ENCODE data around the gene ESYT2.

ESYT2 gene

GRCh38 chr7:158779061-158780000, 50.0 kb downstream of the ESYT2 start:
- Histone ChIP-seq H3K4me1 (ENCODE audit: control insufficient read depth, insufficient read depth, low read length, unreplicated experiment) (no peaks in the 10 kb centered on the region), H3K27me3 (ENCODE audit: insufficient read depth, low read length) (no peaks in the 10 kb centered on the region), H3K36me3 (ENCODE audit: insufficient read depth, low read length) (peaks cover 48% of the 10 kb centered on the region), H3K4me3 (ENCODE audit: low read depth, low read length) (no peak overlapping the region), H3K79me2 (ENCODE audit: control insufficient read depth, insufficient read depth, low read length, unreplicated experiment) (peaks cover 4% of the 10 kb centered on the region), H3K27ac (ENCODE audit: low read depth, low read length) (no peak overlapping the region), H2AFZ (ENCODE audit: low read length, unreplicated experiment) (no peak overlapping the region)

GRCh38 chr7:158778471-158778870, 50.8 kb downstream of the ESYT2 start:
- Histone ChIP-seq H3K27me3 (ENCODE audit: insufficient read depth, low read length) (no peaks in the 10 kb centered on the region), H3K79me2 (ENCODE audit: control insufficient read depth, insufficient read depth, low read length, unreplicated experiment) (peaks cover 4% of the 10 kb centered on the region), H3K4me1 (ENCODE audit: control insufficient read depth, insufficient read depth, low read length, unreplicated experiment) (no peaks in the 10 kb centered on the region), H3K36me3 (ENCODE audit: insufficient read depth, low read length) (peaks cover 52% of the 10 kb centered on the region), H3K4me3 (ENCODE audit: low read depth, low read length) (no peak overlapping the region), H2AFZ (ENCODE audit: low read length, unreplicated experiment) (no peak overlapping the region), H3K27ac (ENCODE audit: low read depth, low read length) (no peak overlapping the region)

GRCh38 chr7:158777793-158778192, 51.5 kb downstream of the ESYT2 start:
- peaks cover 4% of the 10 kb centered on the region for H3K79me2 ChIP-seq (ENCODE audit: control insufficient read depth, insufficient read depth, low read length, unreplicated experiment)
- H2AFZ ChIP-seq (ENCODE audit: low read length, unreplicated experiment): no peak overlapping the region
- H3K27ac ChIP-seq (ENCODE audit: low read depth, low read length): no peak overlapping the region
- H3K4me1 ChIP-seq (ENCODE audit: control insufficient read depth, insufficient read depth, low read length, unreplicated experiment): no peaks in the 10 kb centered on the region
- no peaks in the 10 kb centered on the region for H3K27me3 ChIP-seq (ENCODE audit: insufficient read depth, low read length)
- peaks cover 53% of the 10 kb centered on the region for H3K36me3 ChIP-seq (ENCODE audit: insufficient read depth, low read length)
- no peak overlapping the region for H3K4me3 ChIP-seq (ENCODE audit: low read depth, low read length)

- Histone ChIP-seq H3K4me1 (ENCODE audit: control insufficient read depth, insufficient read depth, low read length, unreplicated experiment) (no peaks in the 10 kb centered on the region), H3K27ac (ENCODE audit: low read depth, low read length) (no peak overlapping the region), H3K36me3 (ENCODE audit: insufficient read depth, low read length) (peaks cover 40% of the 10 kb centered on the region), H2AFZ (ENCODE audit: low read length, unreplicated experiment) (no peak overlapping the region), H3K4me3 (ENCODE audit: low read depth, low read length) (no peak overlapping the region), H3K27me3 (ENCODE audit: insufficient read depth, low read length) (no peaks in the 10 kb centered on the region), H3K79me2 (ENCODE audit: control insufficient read depth, insufficient read depth, low read length, unreplicated experiment) (peaks cover 4% of the 10 kb centered on the region)
Measured at GRCh38 chr7:158776474-158776873, 52.8 kb downstream of the ESYT2 start.

GRCh38 chr7:158774952-158775351, 54.4 kb downstream of the ESYT2 start:
- no peak overlapping the region for H3K4me3 ChIP-seq (ENCODE audit: low read depth, low read length)
- H3K27ac ChIP-seq (ENCODE audit: low read depth, low read length): no peak overlapping the region
- H2AFZ ChIP-seq (ENCODE audit: low read length, unreplicated experiment): no peak overlapping the region
- H3K4me1 ChIP-seq (ENCODE audit: control insufficient read depth, insufficient read depth, low read length, unreplicated experiment): no peaks in the 10 kb centered on the region
- peaks cover 4% of the 10 kb centered on the region for H3K79me2 ChIP-seq (ENCODE audit: control insufficient read depth, insufficient read depth, low read length, unreplicated experiment)
- no peaks in the 10 kb centered on the region for H3K27me3 ChIP-seq (ENCODE audit: insufficient read depth, low read length)
- H3K36me3 ChIP-seq (ENCODE audit: insufficient read depth, low read length): peaks cover 25% of the 10 kb centered on the region

- Histone ChIP-seq H3K27me3 (ENCODE audit: insufficient read depth, low read length) (no peaks in the 10 kb centered on the region), H3K79me2 (ENCODE audit: control insufficient read depth, insufficient read depth, low read length, unreplicated experiment) (no peaks in the 10 kb centered on the region), H3K36me3 (ENCODE audit: insufficient read depth, low read length) (peaks cover 18% of the 10 kb centered on the region), H2AFZ (ENCODE audit: low read length, unreplicated experiment) (no peak overlapping the region), H3K27ac (ENCODE audit: low read depth, low read length) (no peak overlapping the region), H3K4me1 (ENCODE audit: control insufficient read depth, insufficient read depth, low read length, unreplicated experiment) (no peaks in the 10 kb centered on the region), H3K4me3 (ENCODE audit: low read depth, low read length) (no peak overlapping the region)
Measured at GRCh38 chr7:158772916-158773315, 56.4 kb downstream of the ESYT2 start.

- Histone ChIP-seq H3K36me3 (ENCODE audit: insufficient read depth, low read length) (peaks cover 29% of the 10 kb centered on the region), H3K27me3 (ENCODE audit: insufficient read depth, low read length) (no peaks in the 10 kb centered on the region), H3K4me3 (ENCODE audit: low read depth, low read length) (no peak overlapping the region), H3K4me1 (ENCODE audit: control insufficient read depth, insufficient read depth, low read length, unreplicated experiment) (no peaks in the 10 kb centered on the region), H3K27ac (ENCODE audit: low read depth, low read length) (no peak overlapping the region), H2AFZ (ENCODE audit: low read length, unreplicated experiment) (no peak overlapping the region), H3K79me2 (ENCODE audit: control insufficient read depth, insufficient read depth, low read length, unreplicated experiment) (no peaks in the 10 kb centered on the region)
Measured at GRCh38 chr7:158771213-158771834, 58.0 kb downstream of the ESYT2 start.

- Histone ChIP-seq H3K27me3 (ENCODE audit: insufficient read depth, low read length) (no peaks in the 10 kb centered on the region), H3K79me2 (ENCODE audit: control insufficient read depth, insufficient read depth, low read length, unreplicated experiment) (no peaks in the 10 kb centered on the region), H2AFZ (ENCODE audit: low read length, unreplicated experiment) (no peak overlapping the region), H3K4me3 (ENCODE audit: low read depth, low read length) (no peak overlapping the region), H3K27ac (ENCODE audit: low read depth, low read length) (no peak overlapping the region), H3K36me3 (ENCODE audit: insufficient read depth, low read length) (0 out of 2 replicates have a peak, but pooled peaks cover 22% of the 10 kb centered on the region), H3K4me1 (ENCODE audit: control insufficient read depth, insufficient read depth, low read length, unreplicated experiment) (no peaks in the 10 kb centered on the region)
Measured at GRCh38 chr7:158767707-158768106, 61.6 kb downstream of the ESYT2 start.

GRCh38 chr7:158766570-158767281, 62.6 kb downstream of the ESYT2 start:
- Histone ChIP-seq H3K4me1 (ENCODE audit: control insufficient read depth, insufficient read depth, low read length, unreplicated experiment) (no peaks in the 10 kb centered on the region), H3K36me3 (ENCODE audit: insufficient read depth, low read length) (peaks cover 24% of the 10 kb centered on the region), H3K27me3 (ENCODE audit: insufficient read depth, low read length) (no peaks in the 10 kb centered on the region), H3K79me2 (ENCODE audit: control insufficient read depth, insufficient read depth, low read length, unreplicated experiment) (no peaks in the 10 kb centered on the region), H3K4me3 (ENCODE audit: low read depth, low read length) (no peak overlapping the region), H2AFZ (ENCODE audit: low read length, unreplicated experiment) (no peak overlapping the region), H3K27ac (ENCODE audit: low read depth, low read length) (no peak overlapping the region)

- no peaks in the 10 kb centered on the region for H3K79me2 ChIP-seq (ENCODE audit: control insufficient read depth, insufficient read depth, low read length, unreplicated experiment)
- no peak overlapping the region for H3K4me3 ChIP-seq (ENCODE audit: low read depth, low read length)
- H3K27me3 ChIP-seq (ENCODE audit: insufficient read depth, low read length): no peaks in the 10 kb centered on the region
- H3K27ac ChIP-seq (ENCODE audit: low read depth, low read length): no peak overlapping the region
- H3K4me1 ChIP-seq (ENCODE audit: control insufficient read depth, insufficient read depth, low read length, unreplicated experiment): no peaks in the 10 kb centered on the region
- no peak overlapping the region for H2AFZ ChIP-seq (ENCODE audit: low read length, unreplicated experiment)
- peaks cover 31% of the 10 kb centered on the region for H3K36me3 ChIP-seq (ENCODE audit: insufficient read depth, low read length)
Measured at GRCh38 chr7:158765020-158765419, 64.3 kb downstream of the ESYT2 start.

Measured in ACC112 (cell line).